Thyroid gland (tissue), 4 donors: ENCODE measurements around the gene RPL13A.

ENCODE experiments used
- CTCF ChIP-seq, 6 experiments: fragments of 200-600 bp in 3 of 6; fragments of 450-650 bp in 3 of 6; sonication (generic) in 3 of 6; IDR thresholded peaks; one replicate each; pipeline ENCODE4 v1.5.1; 2016 to 2019; ENCODE audit warnings: antibody characterized with exemption in 6 of 6, mild to moderate bottlenecking in 2 of 6, inconsistent platforms in 1 of 6, moderate library complexity in 1 of 6
- POLR2A ChIP-seq, 2 donors: fragments of 450-650 bp; IDR thresholded peaks; one replicate each; pipeline ENCODE4 v1.6.1; 2017; ENCODE audit warnings: antibody characterized with exemption in 2 of 2, mild to moderate bottlenecking in 2 of 2, moderate library complexity in 1 of 2

- TF ChIP-seq CTCF (IDR thresholded peaks at IDR 0.05) (no peak), POLR2A (IDR thresholded peaks at IDR 0.05) (no peak)
Measured at GRCh38 chr19:49441210-49441959, 46.0 kb upstream of the RPL13A start, which contains the start of gene SLC17A7.
